DOHH2 (cell line): Measurements from ENCODE around the gene PRDM16.

Experiments
- CTCF ChIP-seq: fragments of 200-600 bp; sonication (generic); IDR thresholded peaks from one replicate; pipeline ENCODE4 v1.5.1; 2014; ENCODE audit warnings: antibody characterized with exemption, mild to moderate bottlenecking, low read depth, low read length; ENCODE audit not compliant: poor library complexity, severe bottlenecking
- EZH2phosphoT487 ChIP-seq: fragments of 200-600 bp; sonication (generic); IDR thresholded peaks from 2 replicates; pipeline ENCODE4 v1.6.1; 2017; ENCODE audit warnings: borderline replicate concordance, mild to moderate bottlenecking, antibody characterized with exemption, low read length, moderate library complexity, mixed read lengths

- TF ChIP-seq CTCF (no peak), EZH2phosphoT487 (no peak)
Measured at GRCh38 chr1:3142236-3142635, 73.2 kb downstream of the PRDM16 start.
